ENCODE data around the gene INHBA.

INHBA gene

GRCh38 chr7:41735206-41735605, 32.3 kb upstream of the INHBA start:
- TF ChIP-seq NFIC (IDR thresholded peaks at IDR 0.05) = no peak
- no peak for TF ChIP-seq RAD21 (IDR thresholded peaks at IDR 0.05; ENCODE audit: low read depth)
- no peak for TF ChIP-seq EGR1 (IDR thresholded peaks at IDR 0.05)
- no peak for TF ChIP-seq TAF1 (IDR thresholded peaks at IDR 0.05; ENCODE audit: low read depth)
- no peak for TF ChIP-seq REST (IDR thresholded peaks at IDR 0.05; ENCODE audit: low read depth)
- TF ChIP-seq TCF12 (IDR thresholded peaks at IDR 0.05; ENCODE audit: low read depth) = no peak

- TF ChIP-seq REST (IDR thresholded peaks at IDR 0.05; ENCODE audit: low read depth) (no peak), YY1 (IDR thresholded peaks at IDR 0.05; ENCODE audit: low read depth) (no peak), RAD21 (IDR thresholded peaks at IDR 0.05; ENCODE audit: low read depth) (no peak), TAF1 (IDR thresholded peaks at IDR 0.05; ENCODE audit: low read depth) (no peak), FOXM1 (IDR thresholded peaks at IDR 0.05; ENCODE audit: borderline replicate concordance, low read depth) (no peak), MAX (IDR thresholded peaks at IDR 0.05) (no peak), NFIC (IDR thresholded peaks at IDR 0.05) (no peak), CREB1 (IDR thresholded peaks at IDR 0.05; ENCODE audit: low read depth) (no peak), TEAD4 (IDR thresholded peaks at IDR 0.05) (no peak), EGR1 (IDR thresholded peaks at IDR 0.05) (no peak), USF1 (IDR thresholded peaks at IDR 0.05) (no peak), ZBTB7A (IDR thresholded peaks at IDR 0.05; ENCODE audit: low read depth) (no peak), TCF12 (IDR thresholded peaks at IDR 0.05; ENCODE audit: low read depth) (no peak), CEBPB (IDR thresholded peaks at IDR 0.05) (no peak), EP300 (IDR thresholded peaks at IDR 0.05; ENCODE audit: borderline replicate concordance) (no peak)
These were observed 30.0 kb upstream of the INHBA start for GRCh38 chr7:41732843-41733306.

GRCh38 chr7:41732436-41732785, 29.5 kb upstream of the INHBA start:
- TF ChIP-seq TAF1 (IDR thresholded peaks at IDR 0.05; ENCODE audit: low read depth) = no peak
- TF ChIP-seq EP300 (IDR thresholded peaks at IDR 0.05; ENCODE audit: borderline replicate concordance) = no peak
- no peak for TF ChIP-seq CEBPB (IDR thresholded peaks at IDR 0.05)
- TF ChIP-seq TEAD4 (IDR thresholded peaks at IDR 0.05) = no peak

- TF ChIP-seq TCF12 (IDR thresholded peaks at IDR 0.05; ENCODE audit: low read depth) (no peak), RAD21 (IDR thresholded peaks at IDR 0.05; ENCODE audit: low read depth) (peak; percentile 20; the same call in 1 of the 2 replicates)
These were observed 28.9 kb upstream of the INHBA start for GRCh38 chr7:41731493-41732435.

GRCh38 chr7:41730668-41731067, 27.8 kb upstream of the INHBA start:
- TF ChIP-seq CEBPB (IDR thresholded peaks at IDR 0.05) (no peak), REST (IDR thresholded peaks at IDR 0.05; ENCODE audit: low read depth) (no peak), TCF12 (IDR thresholded peaks at IDR 0.05; ENCODE audit: low read depth) (no peak), ZBTB7A (IDR thresholded peaks at IDR 0.05; ENCODE audit: low read depth) (no peak), CREB1 (IDR thresholded peaks at IDR 0.05; ENCODE audit: low read depth) (no peak), TEAD4 (IDR thresholded peaks at IDR 0.05) (no peak), YY1 (IDR thresholded peaks at IDR 0.05; ENCODE audit: low read depth) (no peak), FOXM1 (IDR thresholded peaks at IDR 0.05; ENCODE audit: borderline replicate concordance, low read depth) (no peak), NFIC (IDR thresholded peaks at IDR 0.05) (no peak), EP300 (IDR thresholded peaks at IDR 0.05; ENCODE audit: borderline replicate concordance) (no peak), TAF1 (IDR thresholded peaks at IDR 0.05; ENCODE audit: low read depth) (no peak)
